Forelimb muscle (tissue), 1 donor: ENCODE measurements around the gene SSUH2. TPM values are rescaled to one million over a fixed set of nuclear protein-coding genes. Genes with fewer than 3 reads are reported as not detected.

Source experiments
- DNase-seq: peaks from one replicate; pipeline ENCODE4 v3.0.0-alpha.2; 2013; ENCODE audit warnings: low read depth
- polyA plus RNA-seq: library from polyadenylated mRNA; unstranded; fragments of 120-200 nt; gene quantifications from one replicate; pipeline ENCODE4 v1.2.1, GENCODE V29; 2013; ENCODE audit not compliant: insufficient read length

Gene SSUH2
- polyA plus RNA-seq, 1 donor = 3.5 TPM

DNA sequence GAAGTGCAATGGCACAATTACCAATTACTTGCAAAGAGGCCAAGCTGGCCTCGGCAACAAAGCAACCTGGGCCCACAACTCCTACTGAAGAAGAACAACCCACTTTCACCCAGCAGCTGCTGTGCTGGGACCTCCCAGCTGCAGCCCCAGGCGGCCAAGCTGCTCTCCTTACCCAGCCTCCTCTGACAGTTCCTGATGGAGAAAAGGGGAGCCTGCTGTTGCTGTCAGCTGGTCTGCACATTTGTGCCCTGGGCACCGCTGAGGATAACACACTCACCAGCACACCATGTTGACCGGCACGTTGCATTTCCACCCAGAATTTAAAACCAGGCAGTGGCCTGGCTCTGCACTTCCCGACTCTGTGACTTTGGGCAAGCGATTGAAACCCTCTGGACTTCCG, 33.6 kb downstream of the SSUH2 start:
- no peak for DNase-seq

DNA sequence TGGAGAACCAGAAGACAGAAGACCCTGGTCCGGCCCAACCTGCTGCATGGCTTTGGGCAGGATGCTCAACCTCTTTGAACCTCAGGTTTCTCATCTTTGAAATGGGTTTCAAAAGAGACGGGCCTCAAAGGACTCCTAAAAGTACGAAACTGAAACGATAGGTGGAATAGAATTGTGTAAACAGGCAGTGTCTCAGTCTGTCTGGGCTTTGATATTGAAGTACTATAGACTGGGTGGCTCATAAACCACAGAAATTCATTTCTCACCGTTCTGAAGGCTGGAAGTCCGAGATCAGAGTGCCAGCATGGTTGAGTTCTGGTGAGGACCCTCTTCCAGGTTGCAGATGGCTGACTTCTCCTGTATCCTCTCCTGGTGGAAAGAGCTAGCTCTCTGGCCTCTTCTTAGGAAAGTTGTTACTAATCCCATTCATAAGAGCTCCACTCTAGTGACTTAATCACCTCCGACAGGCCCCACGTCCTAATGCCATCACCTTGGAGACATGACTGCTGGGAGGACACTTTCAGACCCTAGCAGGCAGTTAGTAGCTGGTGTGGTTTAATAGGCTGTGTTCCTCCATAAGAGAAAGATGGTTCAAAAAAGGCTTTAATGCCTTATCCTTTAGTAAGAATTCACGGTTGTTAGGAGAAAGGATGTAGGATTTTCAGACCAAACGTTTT, 35.7 kb downstream of the SSUH2 start:
- no peak for DNase-seq

DNA sequence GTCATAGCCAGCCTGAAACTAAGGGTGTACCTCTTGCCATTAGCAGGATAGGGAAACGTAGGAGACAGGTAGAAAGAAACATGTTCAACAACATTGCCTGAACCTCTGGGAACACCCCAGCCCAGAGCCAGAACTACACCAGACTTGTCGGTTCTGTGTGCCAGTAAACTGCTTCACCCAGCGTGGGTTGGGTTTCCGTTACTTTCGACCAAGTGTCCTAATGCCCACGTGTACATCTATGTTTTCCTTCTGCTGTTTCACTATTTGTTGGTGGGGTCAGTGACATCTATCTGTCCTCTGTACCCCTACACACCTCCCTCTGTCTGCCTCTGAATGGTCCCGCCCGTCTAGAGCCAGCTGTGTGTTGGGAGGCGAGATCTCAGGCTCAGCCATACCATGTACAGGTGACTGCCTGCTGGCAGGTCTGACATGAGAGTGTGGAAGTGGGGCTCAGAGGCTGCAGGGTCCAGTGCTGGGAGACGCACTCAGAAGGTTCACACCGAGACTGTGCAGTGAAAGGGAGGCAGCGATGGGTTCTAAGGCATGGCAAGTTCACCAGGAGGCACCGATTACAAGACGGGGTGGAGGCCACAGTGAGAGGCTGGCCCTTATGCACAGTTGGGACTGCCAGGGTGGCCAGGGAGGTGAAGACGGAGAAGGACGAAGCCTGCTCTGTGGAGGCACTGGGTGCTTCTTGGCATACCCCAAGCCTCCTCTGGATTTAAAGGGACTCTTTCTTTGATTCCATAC, 36.4 kb downstream of the SSUH2 start:
- no peak for DNase-seq

DNA sequence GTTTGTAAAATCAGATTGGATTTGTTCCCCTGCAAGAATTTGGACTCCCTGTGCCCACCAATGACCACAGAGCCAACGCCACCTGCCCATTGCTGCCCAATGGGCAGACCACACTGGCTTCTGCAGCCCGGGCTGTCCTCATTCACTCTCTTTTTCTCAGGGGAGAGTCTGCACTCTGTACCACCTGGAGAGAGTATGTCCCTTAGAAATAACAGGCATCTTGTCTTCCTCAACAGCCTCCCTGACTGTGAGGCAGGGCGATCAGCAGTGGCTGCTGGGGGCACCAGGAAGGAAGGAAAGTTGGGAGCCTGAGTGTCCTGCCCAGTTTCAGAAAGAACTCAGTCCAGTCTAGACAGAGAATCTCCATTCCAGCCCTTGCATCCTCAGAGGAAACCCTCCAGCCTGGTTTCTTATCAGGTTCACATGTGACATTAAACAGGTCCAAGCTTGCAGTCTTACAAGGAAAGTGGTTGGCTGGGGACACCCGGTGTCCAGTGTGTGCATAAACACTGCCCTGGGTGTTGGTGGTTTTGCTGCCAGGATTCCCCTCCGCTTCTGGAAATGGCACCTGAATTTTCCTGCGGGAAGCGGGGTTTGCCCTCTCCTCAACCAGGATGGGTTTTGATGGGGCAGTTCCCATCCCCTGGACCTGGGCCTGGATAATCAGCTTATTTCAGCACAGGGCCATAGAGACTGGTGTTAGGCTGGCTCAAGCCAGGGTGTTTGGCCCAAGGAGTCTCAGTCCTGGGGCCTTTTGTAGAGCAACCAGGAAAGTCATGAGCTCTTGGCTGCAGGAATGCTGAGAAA, 37.2 kb downstream of the SSUH2 start:
- DNase-seq = peak; percentile 36

DNA sequence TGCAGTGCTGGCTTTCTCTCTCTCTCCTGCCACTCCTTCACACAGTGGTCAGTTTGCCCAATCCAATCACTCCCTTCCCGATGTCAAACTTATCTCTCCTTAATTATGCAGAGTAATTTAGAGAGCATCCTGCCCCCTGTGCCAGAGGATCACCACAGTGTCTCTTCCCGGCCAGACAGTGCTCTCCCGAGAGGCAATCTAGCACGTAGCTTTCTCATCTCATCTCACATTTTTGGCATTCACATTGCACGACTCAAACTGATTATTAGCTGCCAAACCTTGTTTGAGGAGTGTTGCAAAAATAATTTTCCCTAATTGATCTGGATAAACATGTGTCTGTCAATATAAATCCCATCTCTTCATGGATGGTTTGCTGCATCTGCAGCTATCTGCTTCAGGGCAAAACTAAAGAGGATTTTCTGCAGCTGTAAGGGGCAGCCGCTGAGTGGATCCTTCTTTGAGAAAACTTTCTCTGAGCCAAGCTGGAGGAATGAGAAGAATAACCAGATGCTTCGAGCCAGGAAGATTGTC, 37.8 kb downstream of the SSUH2 start:
- DNase-seq = no peak

DNA sequence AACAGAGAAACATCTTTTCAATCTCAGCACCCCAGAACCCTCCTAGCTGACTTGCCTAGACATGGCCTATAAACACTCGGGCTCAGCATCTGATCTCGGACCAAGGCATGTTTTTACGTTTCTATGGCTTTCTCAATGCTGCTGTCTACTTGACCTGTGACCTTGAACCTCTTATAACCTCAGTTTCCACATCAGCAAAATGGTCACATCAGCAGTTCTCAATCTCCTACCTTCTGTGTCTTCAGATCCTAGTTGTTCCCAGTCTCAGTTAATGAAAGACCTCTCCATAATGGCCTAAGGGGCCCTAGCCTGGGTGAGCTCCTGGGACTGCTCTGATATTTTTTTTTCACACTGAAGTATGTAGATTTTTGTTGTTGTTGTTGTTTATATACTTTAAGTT, 39.6 kb downstream of the SSUH2 start:
- no peak for DNase-seq

DNA sequence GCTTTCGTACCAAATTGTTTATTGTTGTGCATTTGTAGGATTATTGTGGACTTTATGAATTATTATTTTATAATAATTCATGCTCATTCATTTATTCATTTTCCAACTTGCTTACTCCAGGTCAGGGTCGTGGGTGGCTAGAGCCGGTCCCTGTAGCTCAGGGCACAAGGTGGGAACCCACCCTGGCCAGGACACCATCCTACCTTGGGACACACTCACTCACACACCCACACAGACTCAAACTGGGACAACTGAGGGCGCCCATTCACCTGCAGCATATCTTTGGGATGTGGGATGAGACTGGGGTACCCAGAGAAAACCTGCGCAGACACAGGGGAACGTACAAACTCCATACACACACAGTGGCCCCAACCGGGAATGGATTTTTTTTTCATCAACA, 40.6 kb downstream of the SSUH2 start:
- DNase-seq = no peak

DNA sequence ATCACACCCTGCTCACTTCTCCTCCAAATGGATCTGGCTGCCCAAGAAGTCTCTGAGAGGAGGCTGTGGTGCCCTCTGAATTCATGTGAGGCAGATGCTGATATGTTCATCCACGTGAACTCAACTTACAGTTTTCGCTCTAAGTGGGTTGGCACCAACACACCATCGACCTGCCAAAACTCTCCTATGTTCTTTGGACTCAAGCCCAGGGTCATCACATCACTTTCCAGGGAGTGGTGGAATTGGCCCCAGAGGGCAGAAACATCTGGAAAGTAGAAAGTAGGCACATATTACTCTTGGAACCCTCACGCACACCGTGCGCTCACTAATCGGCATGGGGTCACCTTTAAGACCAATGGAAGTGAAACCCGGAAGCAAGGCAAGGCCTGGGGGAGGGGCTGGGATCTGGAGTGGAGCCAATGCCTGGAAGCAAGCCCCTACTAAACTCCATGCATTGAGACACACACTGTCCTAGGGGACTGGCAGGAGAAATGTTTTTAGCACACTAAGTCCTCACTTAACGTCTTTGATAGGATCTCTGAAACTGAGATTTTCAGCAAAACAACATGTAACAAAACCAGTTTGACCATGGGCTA, 41.4 kb downstream of the SSUH2 start:
- DNase-seq = no peak

DNA sequence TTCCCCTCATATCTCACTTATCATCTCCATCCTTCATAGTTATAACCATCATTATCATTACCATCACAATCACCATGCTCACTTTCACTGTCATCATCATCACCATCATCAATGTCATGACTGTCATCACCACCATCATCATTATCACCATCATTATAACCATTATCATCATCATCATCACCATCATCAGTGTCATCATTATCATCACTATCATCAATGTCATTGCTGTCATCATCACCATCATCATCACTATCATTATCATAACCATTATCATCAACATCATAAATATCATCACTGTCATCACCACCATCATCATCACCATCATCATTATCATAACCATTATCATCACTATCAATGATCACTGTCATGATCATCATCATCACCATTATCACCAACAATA, 44.1 kb downstream of the SSUH2 start:
- DNase-seq = no peak

DNA sequence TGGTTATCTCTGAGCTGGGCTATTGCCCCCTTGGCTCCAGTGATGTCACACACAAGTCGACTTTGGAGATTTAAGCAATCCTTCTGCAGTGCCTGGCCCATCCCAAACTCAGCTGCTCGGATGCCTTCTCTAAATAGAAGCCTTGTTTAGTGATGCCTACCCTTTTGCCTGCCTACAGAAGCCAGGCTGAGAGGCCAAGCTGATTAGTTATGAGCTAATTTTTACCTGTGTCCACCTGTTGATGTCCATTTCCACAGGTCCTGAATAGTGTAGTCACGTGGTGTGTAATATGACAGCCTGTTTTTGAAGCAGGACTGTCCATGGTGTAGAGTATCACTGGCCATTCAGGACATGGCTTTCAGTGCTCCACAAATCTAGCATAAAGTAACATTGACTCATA, 45.5 kb downstream of the SSUH2 start:
- no peak for DNase-seq

DNA sequence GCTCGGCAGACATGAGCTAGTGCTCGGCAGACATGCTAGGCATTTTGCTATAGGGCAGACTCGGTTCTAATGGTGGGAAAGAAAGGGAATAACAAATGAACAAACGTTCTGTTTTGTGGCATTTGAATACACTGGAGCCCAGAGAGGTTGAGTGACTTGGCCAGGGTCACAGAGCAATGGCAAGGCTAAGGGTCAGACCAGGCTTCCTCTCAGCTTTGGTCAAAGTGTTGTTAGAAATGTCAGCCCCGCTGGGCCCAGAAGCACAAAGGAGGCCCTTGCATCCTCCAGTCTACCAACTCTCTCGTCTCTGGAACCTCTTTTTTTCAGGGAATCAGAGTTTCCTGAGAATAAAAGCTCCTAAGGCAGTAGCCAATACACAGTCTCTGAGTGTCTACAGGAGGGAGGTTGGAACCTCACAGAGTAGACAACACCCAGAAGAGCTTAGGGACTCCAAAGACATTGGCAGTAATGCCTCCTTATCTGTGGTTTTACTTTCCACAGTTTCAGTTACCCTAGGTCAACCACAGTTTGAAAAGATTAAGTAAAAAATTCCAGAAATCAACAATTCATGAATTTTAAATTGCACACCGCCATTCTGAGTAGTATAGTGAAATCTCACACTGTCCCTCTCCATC, 47.3 kb downstream of the SSUH2 start:
- DNase-seq = no peak

DNA sequence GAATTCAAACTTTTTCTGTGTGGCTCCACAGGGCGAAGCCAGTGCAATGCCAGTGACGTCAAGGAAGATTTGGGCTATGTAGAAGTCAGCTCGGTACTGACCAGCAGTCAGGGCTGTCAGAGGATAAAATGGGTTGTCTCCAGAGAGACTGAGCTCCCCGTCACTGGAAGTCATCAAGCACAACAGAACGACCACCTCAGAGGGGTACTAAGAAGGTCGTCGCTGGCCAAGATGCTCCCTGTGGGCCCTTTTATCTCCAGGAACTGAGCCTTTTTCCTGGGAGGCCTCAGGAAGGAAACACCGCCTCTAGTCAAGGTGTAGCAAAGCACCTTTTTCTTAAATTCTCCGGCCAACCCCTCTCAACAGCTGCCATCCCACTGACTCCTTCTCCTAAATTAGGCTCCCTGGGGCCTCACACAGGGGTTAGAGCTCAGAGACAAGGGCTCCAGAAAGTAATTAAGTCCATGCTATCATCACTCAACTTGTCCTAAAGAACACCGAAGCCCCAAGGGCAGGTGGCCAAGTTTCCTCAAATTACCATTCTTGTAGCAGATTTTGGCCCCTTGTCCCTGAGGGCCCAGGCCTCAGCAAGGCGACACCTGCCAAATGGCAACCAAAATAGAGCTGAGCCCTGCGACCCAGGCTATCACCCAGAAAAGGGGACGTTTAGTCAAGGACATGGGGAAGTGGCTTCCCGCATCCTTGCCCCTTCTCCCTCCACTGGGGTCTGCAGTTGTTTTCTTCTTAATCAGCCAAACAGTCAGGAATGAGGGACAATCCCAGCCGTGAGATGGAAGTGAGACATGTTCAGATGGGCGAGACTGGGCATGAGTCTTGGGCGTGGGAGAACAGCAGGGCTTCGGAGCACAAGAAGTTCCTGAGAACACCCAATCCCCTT, 48.0 kb downstream of the SSUH2 start:
- no peak for DNase-seq

DNA sequence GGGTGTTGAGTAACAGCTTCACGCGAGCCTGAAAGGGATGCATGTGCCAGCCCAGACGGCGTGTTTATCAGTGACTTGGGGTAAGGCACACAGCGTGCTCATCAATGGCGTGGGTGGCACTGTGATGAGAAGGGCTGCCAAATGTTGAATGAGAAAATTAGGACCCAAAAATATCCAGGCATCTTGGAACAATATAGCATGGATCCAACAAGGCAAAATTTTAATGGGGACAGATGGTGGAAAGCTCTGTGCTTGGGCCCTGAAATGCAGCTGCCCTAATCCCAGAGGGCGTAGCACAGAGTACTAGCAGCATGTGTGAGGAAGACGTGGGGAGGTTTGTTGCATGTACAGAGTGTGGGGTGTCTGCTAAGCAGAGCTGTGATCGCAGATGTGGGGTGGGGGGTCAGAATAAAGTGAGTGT, 48.9 kb downstream of the SSUH2 start:
- no peak for DNase-seq

DNA sequence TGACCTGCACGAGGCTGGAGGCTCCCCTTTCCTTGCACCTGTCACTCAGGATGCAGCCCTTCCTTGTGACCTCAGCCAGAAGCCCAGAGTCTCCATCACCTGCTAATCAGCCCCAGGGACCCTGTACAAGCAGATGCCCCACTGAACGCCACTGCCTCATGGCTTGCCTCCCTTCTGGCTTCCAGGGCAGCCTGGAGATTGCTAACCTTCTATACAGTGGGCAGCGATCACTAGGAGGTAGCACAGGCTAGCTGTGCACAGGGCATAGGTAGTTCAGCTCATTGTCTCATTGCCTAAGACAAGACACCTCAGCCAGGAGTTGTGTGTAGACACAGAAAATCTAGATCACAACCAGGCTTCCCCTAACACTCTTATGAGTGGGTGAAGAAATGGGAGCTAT, 49.3 kb downstream of the SSUH2 start:
- no peak for DNase-seq

DNA sequence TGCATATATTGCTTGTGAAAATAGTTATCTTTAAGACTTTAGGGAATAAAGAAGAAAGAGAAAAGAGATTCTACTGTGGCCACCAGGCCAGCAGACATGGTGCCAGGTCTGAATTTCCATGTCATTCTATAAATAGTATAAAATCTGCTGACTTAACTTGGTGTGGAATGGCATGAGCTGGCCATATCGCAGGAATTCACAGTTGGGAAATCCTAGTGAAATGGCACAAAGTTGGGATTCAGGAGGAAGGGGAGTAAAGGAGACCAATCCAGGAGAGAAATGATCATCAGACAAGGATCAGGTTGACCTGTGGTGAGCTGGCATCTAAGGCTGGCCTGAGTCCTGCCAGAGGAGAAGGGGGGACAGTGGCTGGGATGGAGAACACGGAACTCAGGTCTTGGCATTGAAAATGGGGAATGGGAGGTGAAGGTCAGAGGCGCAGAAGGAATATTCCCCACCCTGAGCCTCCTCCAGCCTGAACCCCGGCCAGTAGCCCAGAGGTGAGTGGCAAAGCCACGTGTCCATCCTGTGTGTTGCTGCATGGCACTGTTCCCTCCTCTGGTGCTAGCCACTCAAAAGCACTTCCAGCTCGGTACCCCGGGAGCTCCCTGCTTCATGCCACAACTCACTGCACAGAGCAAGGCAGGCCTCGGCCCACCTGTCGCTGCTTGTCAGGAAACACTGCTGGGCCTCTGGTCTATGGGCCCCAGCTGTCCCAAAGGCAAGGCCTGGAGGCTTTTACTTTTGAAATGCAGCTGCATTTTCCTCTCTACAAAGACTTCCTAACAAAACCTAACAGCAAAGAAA, 51.4 kb downstream of the SSUH2 start:
- DNase-seq = no peak

DNA sequence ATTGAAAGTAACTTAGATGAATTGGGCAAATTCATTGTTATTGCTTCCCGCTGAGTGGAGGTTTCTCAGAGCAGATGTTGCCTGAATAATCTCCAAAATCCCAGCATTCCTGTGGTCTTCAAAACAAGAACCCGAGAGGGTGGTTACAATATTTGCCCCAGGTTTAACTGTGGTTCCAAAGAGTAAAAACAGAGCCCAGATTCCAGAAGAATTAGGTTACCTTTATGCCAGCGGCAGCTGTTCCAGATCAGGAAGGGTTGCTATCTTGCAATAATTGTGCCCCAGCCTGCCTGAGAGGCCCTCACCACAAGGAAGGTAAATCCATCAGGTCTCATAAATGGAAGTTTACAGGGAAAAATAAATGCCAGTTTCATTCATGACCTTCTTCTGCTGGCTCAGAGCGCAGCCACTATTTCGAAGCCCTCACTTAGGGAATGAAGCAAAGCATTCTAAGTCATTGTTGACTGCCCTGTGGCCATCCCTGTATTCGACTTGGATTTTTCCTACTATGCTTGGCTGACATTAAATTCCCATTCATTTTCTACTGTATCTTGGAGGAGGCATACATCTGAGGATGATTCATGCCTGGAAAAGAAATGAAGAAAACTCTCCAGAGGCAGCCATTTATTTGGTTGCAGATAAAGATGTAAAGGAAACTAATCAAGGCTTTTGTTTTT, 54.6 kb downstream of the SSUH2 start:
- no peak for DNase-seq

DNA sequence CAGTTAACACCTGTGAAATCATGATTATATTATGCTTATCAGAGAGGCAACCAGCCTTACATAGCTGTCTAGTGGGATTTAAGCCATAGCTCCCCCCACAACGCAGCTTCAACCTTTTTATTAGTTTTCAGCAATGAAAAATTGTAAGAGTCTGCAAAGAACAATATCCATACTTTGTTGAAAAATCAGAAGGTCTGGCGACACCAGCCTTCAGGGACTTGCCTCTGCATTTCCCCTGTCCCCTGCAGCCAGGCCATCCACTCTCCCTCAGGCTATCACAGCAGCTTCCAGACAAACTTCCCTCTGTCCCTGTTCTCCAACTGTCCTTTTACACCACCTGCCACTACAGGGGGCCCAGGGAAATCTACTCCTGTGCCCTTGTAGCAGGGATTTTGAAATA, 59.9 kb downstream of the SSUH2 start:
- DNase-seq = no peak

DNA sequence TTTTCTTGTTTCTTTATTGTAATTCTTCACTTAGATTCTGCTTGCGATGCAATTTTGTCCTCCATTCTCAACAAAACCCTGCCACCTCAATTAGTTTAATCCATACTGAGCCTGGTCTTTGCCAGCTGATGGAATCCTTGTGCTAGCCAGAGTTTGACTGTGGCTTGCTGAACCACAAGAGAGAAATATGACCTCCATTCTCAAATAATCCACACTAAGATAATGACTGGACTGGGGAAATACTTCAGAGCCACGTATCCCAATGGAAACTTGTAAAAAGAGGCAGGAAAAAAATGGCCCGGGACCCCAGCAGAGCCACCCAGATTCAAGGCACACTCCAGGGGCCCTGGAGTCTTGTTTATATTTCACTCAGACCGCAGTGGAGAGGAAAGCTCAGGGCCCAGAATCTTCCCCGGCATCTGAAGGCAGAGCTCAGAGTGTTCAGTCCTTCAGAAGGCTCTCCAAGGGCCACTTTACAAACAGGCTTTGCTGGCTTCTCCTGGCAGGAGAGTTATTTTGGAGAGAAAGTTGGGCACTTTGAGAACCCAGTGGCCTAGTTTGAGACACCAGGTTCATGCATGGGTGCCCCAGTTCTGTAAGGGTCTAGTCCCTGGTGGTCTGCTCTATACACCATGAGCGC, 62.7 kb downstream of the SSUH2 start:
- DNase-seq = no peak

DNA sequence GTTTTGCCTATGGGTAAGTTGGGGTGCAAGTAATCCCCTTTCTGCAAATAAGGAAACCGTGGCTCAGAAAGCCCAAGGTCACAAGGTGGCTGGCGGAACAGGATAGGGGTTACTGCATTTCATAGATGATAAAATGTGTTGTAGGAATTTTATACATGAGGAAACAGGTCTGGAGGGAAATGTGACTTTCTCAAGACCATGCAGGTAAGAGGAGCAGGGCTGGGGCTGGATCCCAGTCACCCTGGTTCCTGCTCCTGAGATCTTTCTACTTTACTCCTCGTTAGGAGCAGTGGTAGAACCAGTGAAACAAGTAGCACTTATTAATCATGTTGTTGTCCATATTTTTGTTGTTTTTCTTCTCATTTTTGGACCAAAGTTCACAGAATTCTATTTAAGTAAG, 63.2 kb downstream of the SSUH2 start:
- no peak for DNase-seq
